ENCODE data around the gene NUDT6.

Gene NUDT6

GRCh38 chr4:122912810-122913575 lies 9.4 kb downstream of the NUDT6 start:
- DNase-seq = no peak

- DNase-seq = no peak
These were observed 10.8 kb downstream of the NUDT6 start for GRCh38 chr4:122911588-122911987.

GRCh38 chr4:122909683-122910082 lies 12.7 kb downstream of the NUDT6 start:
- DNase-seq = no peak

- no peak for DNase-seq
These were observed 14.2 kb downstream of the NUDT6 start for GRCh38 chr4:122908223-122908622.

- DNase-seq = no peak
These were observed 15.5 kb downstream of the NUDT6 start for GRCh38 chr4:122906859-122907305.

- DNase-seq = no peak
These were observed 18.6 kb downstream of the NUDT6 start for GRCh38 chr4:122903766-122904288.

GRCh38 chr4:122901247-122902010 lies 21.0 kb downstream of the NUDT6 start:
- DNase-seq = no peak

GRCh38 chr4:122900314-122900713 lies 22.1 kb downstream of the NUDT6 start:
- no peak for DNase-seq

- DNase-seq = no peak
These were observed 22.7 kb downstream of the NUDT6 start for GRCh38 chr4:122899682-122900081.

- no peak for DNase-seq
These were observed 23.8 kb downstream of the NUDT6 start for GRCh38 chr4:122898370-122899150.

- DNase-seq = no peak
These were observed 26.1 kb downstream of the NUDT6 start for GRCh38 chr4:122896270-122896669.

GRCh38 chr4:122895336-122895995 lies 26.9 kb downstream of the NUDT6 start:
- DNase-seq = no peak

GRCh38 chr4:122894827-122895226 lies 27.6 kb downstream of the NUDT6 start:
- no peak for DNase-seq

GRCh38 chr4:122890147-122890795 lies 32.1 kb downstream of the NUDT6 start:
- DNase-seq = no peak

- DNase-seq = no peak
These were observed 32.7 kb downstream of the NUDT6 start for GRCh38 chr4:122889726-122890125.

- no peak for DNase-seq
These were observed 37.9 kb downstream of the NUDT6 start for GRCh38 chr4:122884499-122884898.

GRCh38 chr4:122882857-122883735 lies 39.3 kb downstream of the NUDT6 start:
- peak; percentile 41 for DNase-seq

GRCh38 chr4:122879001-122879400 lies 43.4 kb downstream of the NUDT6 start:
- DNase-seq = no peak

GRCh38 chr4:122876456-122876855 lies 45.9 kb downstream of the NUDT6 start:
- no peak for DNase-seq

GRCh38 chr4:122875949-122876348 lies 46.4 kb downstream of the NUDT6 start:
- no peak for DNase-seq
